ENCODE measurements around the gene DUSP15.
"Not testable (repeated sequence)": the region's sequence is repeated elsewhere in the genome, so short reads cannot be mapped to it uniquely, and the experiment has no call there.

The DUSP15 gene, protein sequence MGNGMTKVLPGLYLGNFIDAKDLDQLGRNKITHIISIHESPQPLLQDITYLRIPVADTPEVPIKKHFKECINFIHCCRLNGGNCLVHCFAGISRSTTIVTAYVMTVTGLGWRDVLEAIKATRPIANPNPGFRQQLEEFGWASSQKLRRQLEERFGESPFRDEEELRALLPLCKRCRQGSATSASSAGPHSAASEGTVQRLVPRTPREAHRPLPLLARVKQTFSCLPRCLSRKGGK

DNA sequence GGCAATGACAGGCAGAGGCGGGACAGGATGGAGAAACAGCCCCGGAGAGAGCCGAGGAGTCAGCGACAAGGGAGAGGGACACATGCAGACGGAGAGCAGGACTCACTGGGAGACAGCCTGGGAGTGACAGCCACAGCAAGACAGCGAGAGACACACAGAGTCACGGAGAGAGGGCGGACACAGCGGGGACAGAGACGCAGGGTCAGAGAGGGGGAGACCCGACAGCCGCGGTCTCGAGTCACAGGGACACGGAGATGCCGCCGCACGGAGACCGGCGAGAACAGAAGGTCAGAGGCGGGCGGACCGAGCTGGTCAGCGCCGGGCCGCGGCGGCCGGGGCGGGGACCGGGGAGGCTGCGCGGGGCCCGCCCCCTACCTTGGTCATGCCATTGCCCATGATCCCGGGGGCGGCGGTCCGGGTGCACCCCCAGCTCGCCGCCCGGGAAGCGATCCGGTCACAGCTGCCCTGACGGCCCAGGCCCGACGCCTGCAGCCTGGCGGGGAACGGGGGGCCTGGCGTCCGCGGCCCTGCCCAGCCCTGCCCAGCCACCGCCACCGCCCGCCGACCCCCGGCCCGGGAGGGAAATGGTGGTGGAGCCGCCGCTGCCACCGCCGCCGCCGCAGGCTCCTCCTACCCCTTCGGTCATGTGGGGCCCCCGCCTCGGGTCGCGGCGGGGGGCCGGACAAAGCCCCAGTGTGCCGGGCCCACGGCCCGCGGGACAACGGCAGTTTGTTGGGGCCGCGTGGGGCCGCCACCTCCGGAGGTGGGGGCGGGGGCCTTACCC lies at the start of gene DUSP15, which contains the start of gene TTLL9:
Gene DUSP15, minus strand, starts transcription at position 586 of the 784 bp plus-strand sequence. Its CDS starts 190 bp downstream, at position 396.
Gene TTLL9, plus strand, starts transcription at position 693 of the 784 bp plus-strand sequence. CDS start 493 bp downstream, outside the sequence.
- H3K4me1 ChIP-seq, result peaks cover 4 to 32% (median 27%) of the 10 kb centered on the region in 4 donors

DNA sequence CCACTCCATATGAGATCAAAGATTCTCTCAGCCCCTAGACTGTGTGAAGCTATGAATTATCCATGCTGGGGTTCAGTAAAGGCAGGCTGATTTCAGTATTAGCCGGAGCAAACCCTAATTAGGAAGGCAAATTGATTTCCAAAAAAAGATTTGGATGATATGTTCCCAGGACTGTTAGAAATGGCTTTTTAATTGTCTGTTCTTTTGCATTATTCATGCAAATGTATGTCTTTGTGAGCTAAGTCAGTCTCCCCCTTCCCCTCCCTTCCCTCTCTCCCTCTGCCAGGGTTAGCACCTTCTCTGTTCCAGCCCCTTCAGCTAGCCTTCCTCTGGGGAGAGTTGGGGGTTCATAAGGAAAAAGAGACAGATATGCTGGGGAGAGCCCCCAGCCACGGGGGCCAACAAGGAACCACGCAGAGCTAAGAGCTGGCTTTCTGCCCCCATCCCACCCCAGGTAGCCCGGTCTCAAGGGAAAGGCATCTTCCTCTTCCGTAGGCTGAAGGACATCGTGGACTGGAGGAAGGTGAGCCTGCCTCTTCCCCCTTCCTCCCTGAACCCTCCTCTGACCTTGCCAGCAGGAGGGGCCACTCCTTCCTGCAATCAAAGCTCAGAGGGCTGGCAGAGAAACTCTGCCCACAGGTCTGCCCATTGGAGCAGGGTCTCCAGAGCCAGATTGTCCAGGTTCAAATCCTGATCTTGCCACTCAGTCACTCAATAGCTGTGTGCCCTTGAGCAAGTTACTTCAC lies 49.3 kb upstream of the DUSP15 start:
- DNase-seq, result no peak
- Histone ChIP-seq H3K4me3 (no peak overlapping the region), H3K27ac (no peak overlapping the region), H3K4me1 (no peaks in the 10 kb centered on the region), H3K9me3 (no peaks in the 10 kb centered on the region), H3K27me3 (peaks cover 0 to 24% of the 10 kb centered on the region in 2 donors), H3K36me3 (no peaks in the 10 kb centered on the region)
- TF ChIP-seq, protein P1, sequence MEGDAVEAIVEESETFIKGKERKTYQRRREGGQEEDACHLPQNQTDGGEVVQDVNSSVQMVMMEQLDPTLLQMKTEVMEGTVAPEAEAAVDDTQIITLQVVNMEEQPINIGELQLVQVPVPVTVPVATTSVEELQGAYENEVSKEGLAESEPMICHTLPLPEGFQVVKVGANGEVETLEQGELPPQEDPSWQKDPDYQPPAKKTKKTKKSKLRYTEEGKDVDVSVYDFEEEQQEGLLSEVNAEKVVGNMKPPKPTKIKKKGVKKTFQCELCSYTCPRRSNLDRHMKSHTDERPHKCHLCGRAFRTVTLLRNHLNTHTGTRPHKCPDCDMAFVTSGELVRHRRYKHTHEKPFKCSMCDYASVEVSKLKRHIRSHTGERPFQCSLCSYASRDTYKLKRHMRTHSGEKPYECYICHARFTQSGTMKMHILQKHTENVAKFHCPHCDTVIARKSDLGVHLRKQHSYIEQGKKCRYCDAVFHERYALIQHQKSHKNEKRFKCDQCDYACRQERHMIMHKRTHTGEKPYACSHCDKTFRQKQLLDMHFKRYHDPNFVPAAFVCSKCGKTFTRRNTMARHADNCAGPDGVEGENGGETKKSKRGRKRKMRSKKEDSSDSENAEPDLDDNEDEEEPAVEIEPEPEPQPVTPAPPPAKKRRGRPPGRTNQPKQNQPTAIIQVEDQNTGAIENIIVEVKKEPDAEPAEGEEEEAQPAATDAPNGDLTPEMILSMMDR (IDR thresholded peaks at IDR 0.05), result no peak
- intact Hi-C loops (cut with DNase I; ENCODE audit: low total_unique reads), result no loop called here

More for the DNA sequence above, at the start of gene DUSP15, which contains the start of gene TTLL9:
- TF ChIP-seq, protein P1 (IDR thresholded peaks at IDR 0.05), result no peak
- Histone ChIP-seq H3K27ac (peak within 1 kb of the TSS; percentile 77 to 78), H3K4me3 (peak within 1 kb of the TSS; percentile 64 to 73), H3K9me3 (no peaks in the 10 kb centered on the region), H3K36me3 (no peaks in the 10 kb centered on the region), H3K27me3 (no peaks in the 10 kb centered on the region)
- intact Hi-C loops (cut with DNase I; ENCODE audit: low total_unique reads), result no loop called here
- DNase-seq, result peak; percentile 49 to 80

DNA sequence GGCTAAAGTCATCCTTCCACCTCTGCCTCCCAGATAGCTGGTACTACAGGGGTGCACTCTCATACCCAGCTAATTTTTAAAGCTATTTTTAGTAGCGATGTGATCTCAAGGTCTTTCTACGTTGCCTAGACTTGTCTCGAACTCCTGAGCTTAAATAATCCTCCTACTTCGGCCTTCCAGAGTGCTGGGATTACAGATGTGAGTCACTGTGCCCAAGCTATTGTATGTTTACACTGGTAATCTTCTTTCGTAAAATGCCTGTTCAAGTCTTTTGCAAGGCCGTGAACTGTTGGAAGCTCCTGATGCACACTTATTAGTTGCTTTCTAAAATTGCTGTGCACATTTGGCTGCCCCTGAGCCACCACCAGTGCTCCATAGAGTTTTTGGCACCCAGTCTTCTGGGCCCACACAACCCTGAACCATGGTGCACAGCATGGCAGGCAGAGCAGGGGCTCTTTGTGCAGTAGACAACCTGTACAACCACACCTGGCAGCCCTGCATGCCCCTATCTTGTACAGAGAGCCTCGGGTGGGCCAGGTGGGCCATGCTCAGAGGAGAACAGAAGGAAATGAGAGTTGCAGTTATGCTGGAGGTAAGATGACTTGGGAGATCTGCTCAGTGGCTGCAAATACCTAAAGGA lies 48.3 kb upstream of the DUSP15 start:
- Histone ChIP-seq H3K9me3 (no peaks in the 10 kb centered on the region), H3K36me3 (no peaks in the 10 kb centered on the region), H3K27ac (no peak overlapping the region), H3K27me3 (peaks cover 0 to 16% of the 10 kb centered on the region in 2 donors), H3K4me3 (no peak overlapping the region), H3K4me1 (no peaks in the 10 kb centered on the region)
- intact Hi-C loops (cut with DNase I; ENCODE audit: low total_unique reads), result no loop called here
- DNase-seq, result no peak
- TF ChIP-seq, protein P1 (IDR thresholded peaks at IDR 0.05), result no peak

DNA sequence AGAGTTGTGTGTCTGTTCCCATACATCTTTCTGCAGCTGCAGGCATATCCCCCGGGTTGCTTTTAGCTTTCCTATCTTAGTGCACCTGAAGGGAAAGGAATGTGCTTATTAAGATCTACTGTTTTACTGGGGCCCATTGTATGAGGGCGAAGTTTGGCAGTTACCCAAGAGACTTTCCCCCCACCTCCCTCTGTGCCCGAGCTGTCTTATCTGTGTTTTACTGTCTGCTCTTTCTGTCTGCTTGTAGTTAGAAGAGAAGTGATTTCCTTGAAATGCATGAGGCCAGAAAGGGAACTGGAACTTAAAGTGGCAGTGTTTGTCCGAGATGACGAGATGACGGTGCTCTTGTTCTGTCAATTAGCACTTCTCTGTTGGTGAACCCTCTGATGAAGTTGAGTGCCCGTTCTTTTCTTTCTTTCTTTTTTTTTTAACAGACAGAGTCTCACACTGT lies 47.7 kb upstream of the DUSP15 start:
- H3K27ac ChIP-seq; H3K4me1 ChIP-seq; H3K4me3 ChIP-seq; DNase-seq; H3K9me3 ChIP-seq; intact Hi-C loops (cut with DNase I; ENCODE audit: low total_unique reads); H3K36me3 ChIP-seq: not testable (repeated sequence)
- H3K27me3 ChIP-seq, result peaks cover 0 to 10% of the 10 kb centered on the region in 2 donors

DNA sequence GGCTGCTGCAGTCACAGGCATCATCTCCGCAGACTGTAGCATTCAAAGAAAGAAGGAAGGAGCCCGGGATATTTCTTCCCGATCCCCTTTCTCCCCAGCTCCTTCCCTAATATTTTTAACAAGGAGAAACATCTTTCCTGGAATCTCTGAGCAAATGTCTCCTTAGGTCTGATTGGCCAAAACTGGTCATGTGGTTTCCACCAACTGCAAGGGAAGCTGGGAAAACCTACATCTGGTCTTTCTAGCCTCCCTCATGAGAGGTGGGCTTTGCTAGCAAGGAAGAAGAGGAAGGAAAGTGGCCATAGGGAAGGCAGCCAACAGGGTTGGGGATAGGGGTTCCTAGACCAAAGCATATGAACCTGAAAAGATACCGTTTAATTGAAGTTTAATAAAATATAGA lies 46.4 kb upstream of the DUSP15 start:
- H3K4me3 ChIP-seq, result no peak overlapping the region
- no peak for DNase-seq
- no peaks in the 10 kb centered on the region for H3K9me3 ChIP-seq
- H3K27me3 ChIP-seq, result peaks cover 0 to 10% of the 10 kb centered on the region in 2 donors
- no peaks in the 10 kb centered on the region for H3K36me3 ChIP-seq
- H3K27ac ChIP-seq, result no peak overlapping the region
- intact Hi-C loops (cut with DNase I; ENCODE audit: low total_unique reads), result no loop called here
- TF ChIP-seq, protein P1 (IDR thresholded peaks at IDR 0.05), result no peak
- no peaks in the 10 kb centered on the region for H3K4me1 ChIP-seq
